ENCODE measurements around the gene PDAP1.
"Not testable (repeated sequence)": the region's sequence is repeated elsewhere in the genome, so short reads cannot be mapped to it uniquely, and the experiment has no call there.

PDAP1 gene, protein sequence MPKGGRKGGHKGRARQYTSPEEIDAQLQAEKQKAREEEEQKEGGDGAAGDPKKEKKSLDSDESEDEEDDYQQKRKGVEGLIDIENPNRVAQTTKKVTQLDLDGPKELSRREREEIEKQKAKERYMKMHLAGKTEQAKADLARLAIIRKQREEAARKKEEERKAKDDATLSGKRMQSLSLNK

DNA sequence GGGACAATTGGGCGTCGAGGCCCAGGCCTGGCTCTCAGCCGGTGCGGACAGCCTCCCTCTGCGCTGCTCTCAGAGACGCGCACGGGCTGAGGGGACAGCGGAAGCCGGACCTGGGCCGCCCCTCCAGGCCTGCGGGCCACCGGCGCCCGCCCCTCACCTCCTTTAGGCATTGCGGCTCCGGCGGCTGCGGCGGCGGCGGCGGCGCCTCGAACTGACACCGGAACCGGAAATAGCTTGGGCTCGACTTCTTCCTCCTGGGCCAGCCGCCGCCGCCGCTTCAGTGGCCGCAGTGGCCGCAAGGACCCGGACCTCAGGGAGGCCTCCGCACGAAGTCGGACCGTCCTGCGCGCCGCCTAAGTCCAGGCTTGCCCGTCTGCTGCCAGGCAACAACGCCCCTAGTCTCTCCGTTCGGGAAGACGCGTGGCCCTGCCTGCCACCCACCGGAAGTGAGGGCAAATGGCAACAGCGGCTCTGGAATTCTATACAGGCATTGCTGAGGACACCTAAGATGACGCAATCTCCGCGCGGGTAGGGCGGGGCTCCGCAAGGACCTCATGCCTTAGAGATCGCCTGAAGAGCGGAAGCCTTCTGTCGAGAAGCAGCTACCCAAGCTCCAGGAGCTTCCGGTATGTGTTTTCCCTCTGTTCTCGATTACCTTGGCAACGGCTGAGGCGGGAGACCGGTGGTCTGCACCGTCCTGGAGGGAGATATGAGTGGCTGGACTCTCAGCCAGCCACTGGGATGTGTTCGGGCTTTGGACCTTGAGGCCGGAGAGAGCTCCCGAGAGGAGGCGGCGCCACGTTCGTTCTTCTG lies at the start of gene PDAP1, which contains the start of gene BUD31:
TSS of gene PDAP1 (minus strand) at position 219 of the 813 bp plus-strand sequence. CDS start at position 170, 49 bp downstream.
TSS of gene BUD31 (plus strand) at position 591 of the 813 bp plus-strand sequence. CDS start 2,124 bp downstream, outside the sequence.
- peak; percentile 96 for DNase-seq (ENCODE audit: low spot score)

DNA sequence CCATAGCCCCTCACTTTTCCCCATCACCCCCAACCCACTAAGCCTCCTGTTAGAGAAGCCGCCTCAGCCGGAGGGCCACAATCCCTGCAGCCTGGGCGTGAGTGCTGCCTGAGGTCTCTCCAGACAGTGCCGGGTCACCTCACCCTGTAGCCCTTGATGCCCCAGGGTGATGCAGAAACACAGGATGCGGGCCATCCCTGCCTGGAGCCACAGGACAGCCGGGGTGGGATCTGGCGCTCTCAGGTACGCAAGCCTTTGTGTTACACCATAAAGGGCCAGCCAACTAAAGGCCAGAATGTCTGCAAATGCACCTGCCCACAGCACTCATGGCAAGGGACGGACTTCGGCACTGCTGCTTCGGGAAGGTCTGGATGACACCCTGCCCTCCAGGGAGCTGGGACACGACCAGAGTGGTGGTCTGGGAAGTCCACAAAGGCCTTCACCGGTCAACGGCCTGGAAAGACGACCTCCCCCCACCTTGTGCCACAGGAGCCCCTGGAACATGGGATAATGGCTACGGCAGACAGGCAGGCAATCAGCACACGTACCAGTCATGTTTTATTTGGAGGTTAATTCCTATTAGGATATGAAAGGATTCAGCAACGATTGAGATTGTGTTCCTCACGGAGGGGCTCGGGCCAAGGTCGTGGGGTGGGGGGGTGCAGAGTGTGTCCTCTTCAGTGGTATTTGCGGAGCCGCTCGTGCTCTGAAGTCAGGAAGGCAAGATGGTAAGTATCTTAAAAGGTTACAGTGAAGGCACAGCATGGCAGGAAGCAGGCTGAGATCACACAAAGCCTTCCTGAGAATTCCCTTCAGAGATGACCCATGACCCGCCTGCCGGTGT lies 49.5 kb upstream of the PDAP1 start:
- DNase-seq (ENCODE audit: low spot score), result peak; percentile 4

DNA sequence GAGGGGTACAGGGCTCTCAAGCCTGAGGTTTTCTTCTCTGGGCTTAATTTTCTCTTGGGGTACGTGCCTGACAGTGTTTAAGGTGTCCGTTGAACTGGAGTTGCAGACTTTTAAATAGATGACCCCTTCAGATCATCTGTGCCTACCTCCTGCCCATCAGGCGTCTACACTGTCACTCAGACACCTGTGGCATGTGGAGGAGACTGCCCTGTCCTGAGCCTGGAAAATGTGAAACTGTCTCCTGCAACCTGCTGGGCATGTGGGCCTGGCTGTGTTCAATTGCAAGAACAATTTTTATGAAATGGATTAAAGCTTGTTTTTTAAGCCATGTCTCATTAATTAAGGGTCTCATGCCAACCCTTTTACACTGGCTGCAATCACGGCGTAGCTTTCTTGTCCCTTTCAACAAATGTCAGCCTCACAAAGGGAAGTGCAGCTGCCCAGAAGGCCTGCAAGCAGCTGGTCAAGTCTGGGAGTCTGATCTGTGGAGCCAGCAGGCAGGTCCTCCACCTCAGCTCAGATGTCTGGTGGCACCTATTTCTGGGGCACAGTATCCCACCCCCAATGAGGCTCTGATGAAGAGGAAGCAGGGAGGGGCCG lies 48.8 kb upstream of the PDAP1 start:
- DNase-seq (ENCODE audit: low spot score), result peak; percentile 2

DNA sequence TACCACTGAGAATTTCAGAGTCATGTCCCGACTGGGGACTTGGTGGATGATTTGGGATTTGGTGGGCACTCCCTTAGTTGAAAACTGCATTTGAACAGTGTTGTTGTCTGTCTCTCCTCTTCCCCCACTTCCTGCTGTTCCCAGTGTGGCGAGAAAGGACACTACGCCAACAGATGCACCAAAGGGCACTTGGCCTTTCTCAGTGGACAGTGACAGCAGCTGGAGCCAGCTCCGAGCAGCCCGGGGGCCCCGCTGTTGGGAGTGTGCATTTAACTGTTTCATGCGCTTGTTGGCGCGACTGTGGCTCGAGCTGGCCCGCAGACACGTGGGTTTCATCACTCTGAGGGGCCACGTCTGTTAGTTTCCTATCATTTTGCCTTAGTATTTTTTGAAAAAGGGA lies 47.9 kb upstream of the PDAP1 start:
- DNase-seq (ENCODE audit: low spot score), result peak; percentile 4

DNA sequence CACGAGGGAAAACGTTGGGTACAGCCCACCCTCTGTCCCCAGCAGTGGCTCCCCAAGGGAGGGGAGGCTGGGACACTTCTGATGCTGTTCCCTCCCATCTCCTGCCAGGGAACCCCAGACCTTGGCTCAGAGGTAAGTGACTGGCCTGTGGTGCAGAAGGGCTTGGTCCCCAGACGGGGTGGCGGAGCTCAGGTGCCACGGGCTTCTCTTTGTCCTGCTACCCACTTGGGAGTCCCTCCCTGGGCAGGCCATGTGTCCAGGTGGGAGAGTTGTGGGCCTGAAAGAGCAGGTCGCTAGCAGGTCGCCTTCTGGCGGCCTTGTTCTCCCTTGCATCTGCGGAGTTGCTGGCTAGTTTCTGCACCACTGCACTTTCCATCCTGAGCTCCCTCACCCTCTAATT lies 47.5 kb upstream of the PDAP1 start:
- DNase-seq (ENCODE audit: low spot score), result peak; percentile 5

DNA sequence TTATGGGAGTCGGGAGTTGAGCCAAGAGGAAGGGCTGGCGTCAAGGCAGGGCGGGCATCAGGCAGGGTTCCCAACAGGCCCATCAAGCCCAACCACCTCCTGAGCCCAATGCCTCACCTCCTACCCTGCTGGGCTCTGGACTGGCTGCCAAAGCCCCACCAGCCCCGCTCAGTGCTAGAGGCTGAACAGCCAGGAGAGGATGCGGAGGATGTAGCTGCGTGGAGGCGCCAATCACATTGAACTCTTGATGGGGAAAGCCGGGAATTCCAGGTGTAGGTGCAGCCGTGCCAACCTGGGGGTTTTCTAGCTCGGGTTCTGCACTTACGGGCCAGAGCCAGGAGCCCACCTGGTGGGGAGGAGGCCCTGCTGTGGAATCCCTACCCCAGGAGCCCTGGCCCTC lies 44.7 kb upstream of the PDAP1 start:
- no peak for DNase-seq (ENCODE audit: low spot score)

DNA sequence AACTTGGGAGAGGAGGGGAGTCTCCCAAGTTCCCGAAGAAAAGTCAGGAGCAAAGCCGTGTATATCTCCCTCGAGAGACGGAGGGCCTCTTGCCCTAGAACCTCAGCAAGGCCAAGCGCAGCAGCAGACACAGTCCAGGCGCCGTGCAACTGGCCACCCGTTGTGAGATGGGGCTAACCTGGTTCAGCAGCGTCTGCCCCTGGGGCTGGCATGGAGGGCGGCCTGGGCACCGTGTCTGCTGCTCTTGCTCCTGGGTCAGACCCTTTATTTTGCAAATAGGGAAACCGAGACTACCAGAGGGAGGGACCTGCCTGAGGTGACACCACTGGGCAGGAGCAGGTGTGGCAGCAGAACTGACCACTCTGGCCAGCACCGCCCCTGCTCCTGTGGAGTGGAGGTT lies 44.1 kb upstream of the PDAP1 start:
- no peak for DNase-seq (ENCODE audit: low spot score)

DNA sequence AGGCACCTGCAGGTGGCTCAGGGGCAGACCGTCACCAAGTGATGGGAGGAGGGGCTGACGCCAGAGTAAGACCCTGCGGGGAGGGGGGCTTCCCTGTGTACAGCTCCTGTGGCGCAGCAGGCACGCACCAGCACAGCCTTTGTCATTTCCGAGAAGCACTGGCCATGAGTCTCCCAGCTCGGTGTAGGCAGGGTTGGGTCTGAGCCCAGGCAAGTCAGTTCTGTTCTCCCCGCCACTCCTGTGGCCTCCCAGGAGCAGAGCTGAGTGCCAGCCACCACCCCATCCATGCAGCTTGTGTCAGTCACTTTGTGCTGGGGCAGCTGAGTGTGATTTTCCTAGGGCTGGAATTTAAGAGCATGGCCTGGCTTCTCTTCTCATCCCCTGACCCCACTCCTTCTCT lies 43.5 kb upstream of the PDAP1 start:
- no peak for DNase-seq (ENCODE audit: low spot score)

DNA sequence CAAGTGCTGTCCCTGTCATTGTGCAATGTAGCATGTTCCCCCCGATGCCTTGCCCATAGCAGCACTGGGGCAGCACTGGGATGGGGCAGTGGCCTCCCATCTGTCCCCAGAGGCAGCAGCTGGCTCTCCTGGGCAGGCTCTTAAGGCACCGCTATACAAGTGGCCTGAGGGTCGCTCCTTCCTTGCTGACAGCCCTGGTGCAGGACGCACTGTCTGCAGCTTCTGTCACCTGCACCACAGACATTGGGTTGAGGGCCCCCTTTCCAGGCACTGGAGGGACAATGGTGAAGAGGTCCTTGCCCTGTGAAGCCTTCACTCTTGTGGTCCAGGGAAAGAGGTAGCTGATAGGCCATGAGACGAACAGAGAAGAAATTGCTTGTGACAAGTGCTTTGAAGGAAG lies 40.9 kb upstream of the PDAP1 start:
- no peak for DNase-seq (ENCODE audit: low spot score)

DNA sequence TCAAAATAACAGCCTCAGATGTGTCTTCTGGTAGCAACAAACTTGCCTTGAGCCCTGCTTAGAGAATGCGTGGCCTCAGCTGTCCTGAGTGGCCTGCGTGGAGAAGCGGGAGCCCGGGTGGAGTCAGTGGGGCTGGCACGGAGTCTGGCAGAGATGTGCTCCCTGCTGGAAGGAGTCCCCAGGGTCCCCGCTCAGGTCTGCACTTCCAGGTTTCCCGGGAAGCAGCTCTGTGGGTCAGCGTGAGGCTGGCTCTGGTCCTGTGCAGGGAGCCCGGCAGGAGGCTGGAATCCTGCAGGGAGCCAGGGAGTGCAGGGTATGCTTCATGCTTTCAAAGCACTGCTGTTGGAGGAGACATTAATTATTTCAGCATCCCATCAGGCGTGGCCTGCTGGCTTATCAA lies 40.5 kb upstream of the PDAP1 start:
- no peak for DNase-seq (ENCODE audit: low spot score)

DNA sequence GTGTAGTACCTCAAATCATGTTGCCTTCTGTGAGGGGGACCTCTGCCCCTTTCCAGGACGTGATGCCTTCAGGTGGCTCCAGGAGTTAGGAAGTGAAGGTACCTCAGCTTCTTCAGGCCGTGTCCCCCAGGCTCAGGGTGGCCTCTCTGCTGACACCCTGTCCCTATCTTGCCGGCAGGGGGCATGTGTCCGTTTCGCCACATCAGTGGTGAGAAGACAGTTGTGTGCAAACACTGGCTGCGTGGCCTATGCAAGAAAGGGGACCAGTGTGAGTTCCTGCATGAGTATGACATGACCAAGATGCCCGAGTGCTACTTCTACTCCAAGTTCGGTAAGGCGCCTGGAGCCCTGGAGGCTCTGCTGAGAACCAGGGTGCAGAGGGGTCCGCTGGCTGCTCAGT lies 39.5 kb upstream of the PDAP1 start:
- no peak for DNase-seq (ENCODE audit: low spot score)

DNA sequence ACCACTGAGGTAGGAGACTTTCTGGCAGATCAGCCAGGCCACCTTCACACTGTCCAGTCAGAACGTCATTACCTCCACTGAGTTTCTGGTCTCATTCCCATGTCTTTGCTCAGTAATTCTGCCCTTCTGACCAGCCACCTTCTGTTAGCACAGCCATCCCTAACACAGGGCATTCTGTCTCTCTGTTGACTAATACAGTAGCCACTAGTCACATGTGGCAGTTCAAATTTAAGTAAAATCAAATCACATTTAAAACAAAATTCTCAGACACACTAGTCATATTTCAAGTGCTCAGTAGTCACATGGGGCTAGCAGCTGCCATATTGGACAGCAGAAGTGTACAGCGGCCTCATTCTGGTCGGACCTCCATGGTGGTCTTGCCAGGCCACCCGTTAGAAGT lies 37.7 kb upstream of the PDAP1 start:
- DNase-seq (ENCODE audit: low spot score), result no peak

DNA sequence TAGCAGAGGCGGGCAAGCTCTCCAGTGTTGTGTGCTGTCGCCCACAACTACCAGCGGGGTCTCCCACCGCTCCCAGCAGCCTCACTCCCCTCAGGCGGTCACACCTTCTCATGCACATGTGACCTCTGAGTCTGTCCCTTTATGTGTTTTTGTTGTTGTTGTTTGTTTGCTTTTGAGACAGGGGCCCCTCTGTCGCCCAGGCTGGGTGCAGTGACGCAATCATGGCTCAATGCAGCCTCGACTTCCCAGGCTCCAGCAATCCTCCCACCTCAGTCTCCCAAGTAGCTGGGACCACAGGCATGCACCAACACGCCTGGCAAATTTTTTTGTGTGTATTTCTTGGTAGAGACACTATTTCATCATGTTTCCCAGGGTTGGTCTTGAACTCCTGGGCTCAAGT lies 31.8 kb upstream of the PDAP1 start:
- DNase-seq (ENCODE audit: low spot score), result no peak

DNA sequence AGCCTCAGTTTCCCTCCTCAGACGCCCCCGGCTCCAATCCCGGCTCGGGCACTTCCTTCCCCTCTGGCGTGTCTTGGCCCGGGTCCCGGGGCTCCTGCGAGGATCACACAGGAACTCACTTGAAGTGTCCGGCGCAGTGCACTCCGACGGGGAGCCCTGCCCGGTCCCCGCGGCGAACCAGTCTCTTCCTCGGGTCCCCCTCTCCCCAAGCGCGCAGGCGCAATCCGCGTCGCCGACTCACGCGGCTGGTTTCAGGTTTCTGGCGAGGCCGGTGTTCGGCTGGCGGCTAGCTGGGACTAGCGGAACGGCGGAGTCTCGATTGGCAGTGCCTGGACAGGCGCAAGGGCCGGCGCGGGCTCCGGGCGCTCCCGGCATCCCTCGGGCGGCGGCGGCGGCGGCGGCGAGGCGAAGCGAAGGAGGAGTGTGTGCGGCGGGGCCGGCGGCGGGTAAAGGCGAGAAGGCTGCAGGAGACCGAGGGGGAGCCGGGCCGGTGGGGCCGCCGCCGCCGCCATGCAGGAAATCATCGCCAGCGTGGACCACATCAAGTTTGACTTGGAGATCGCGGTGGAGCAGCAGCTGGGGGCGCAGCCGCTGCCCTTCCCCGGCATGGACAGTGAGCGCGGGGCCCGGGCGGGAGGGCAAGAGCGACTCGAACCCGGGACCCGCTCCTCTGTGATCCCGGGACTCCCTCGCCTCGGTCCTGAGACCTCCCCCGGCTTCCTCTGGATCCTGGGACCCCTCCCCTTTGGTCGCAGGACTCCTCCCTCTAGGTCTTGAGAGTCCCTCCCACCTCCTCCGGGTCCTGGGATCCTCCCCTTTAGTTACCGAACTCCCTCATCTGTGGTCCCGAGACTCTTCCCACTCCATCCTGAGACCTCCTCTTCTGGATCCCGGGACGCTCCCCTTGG lies 30.4 kb upstream of the PDAP1 start, which contains the start of the genes CPSF4 and PTCD1:
TSS of gene CPSF4 (plus strand) at position 371 of the 908 bp plus-strand sequence. CDS start at position 511, 140 bp downstream.
TSS of gene PTCD1 (minus strand) at position 226 of the 908 bp plus-strand sequence. CDS start 3,556 bp downstream, outside the sequence.
- DNase-seq (ENCODE audit: low spot score), result peak; percentile 100

DNA sequence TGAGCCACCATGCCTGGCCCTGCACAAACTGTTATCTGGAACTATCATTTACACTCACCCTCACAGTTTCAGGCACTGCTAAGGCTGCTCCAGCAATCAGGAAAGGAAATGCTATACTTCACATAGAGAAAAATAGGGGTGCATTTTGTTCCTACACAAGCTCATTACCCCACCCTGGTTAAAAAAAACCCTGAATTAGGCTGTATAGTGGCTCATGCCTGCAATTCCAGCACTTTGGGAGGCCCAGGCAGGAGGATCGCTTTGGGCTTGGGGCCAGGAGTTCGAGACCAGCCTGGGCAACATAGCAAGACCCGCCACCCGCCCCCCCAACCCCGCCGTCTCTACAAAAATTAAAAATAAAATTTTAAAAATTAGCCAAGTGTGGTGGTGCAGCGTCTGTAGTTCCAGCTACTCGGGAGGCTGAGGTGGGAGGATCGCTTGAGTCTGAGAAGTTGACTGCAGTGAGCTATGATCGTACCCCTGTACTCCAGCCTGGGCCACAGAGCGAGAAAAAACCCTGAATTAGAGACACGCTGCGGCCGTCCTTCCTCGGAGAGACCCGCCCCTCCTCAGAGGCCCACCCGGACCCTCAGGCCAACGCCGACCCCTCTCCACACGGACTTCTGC lies 29.7 kb upstream of the PDAP1 start:
- DNase-seq (ENCODE audit: low spot score), result no peak

DNA sequence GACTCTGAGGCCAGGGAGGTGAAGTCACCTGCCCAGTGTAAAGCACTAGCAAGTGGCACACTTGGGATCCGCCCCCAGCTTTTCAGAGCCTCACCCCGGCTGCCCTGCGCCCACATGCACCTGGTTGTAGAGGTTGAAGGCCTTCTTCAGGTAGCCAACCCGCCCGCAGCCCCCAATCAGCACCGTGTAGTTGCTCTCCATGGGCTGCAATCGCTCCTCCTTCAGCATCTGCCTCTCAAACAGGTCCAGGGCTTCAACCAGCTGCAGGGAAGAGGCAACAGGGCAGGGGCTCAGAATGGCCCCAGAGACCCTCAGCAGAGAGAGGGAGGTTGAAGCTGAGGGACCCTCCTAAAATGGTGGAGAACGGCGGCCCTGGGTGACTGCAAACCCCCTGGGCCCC lies 24.8 kb upstream of the PDAP1 start:
- DNase-seq (ENCODE audit: low spot score), result no peak

DNA sequence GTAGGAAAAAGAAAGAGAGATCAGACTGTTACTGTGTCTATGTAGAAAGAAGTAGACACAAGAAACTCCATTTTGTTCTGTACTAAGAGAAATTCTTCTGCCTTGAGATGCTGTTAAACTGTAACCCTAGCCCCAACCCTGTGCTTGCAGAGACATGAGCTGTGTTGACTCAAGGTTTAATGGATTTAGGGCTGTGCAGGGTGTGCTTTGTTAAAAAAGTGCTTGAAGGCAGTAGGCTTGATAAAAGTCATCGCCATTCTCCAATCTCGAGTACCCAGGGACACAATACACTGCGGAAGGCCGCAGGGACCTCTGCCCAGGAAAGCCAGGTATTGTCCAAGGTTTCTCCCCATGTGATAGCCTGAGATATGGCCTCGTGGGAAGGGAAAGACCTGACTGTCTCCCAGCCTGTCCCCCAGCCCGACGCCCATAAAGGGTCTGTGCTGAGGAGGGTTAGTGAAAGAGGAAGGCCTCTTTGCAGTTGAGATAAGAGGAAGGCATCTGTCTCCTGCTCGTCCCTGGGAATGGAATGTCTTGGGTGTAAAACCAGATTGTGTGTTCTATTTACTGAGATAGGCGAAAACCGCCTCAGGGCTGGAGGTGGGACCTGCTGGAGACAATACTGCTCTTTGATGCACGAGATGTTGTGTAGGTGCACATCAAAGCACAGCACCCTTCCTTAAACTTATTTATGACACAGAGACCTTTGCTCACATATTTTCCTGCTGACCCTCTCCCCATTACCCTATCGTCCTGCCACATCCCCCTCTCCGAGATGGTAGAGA lies 23.6 kb upstream of the PDAP1 start:
- not testable (repeated sequence) for DNase-seq (ENCODE audit: low spot score)

DNA sequence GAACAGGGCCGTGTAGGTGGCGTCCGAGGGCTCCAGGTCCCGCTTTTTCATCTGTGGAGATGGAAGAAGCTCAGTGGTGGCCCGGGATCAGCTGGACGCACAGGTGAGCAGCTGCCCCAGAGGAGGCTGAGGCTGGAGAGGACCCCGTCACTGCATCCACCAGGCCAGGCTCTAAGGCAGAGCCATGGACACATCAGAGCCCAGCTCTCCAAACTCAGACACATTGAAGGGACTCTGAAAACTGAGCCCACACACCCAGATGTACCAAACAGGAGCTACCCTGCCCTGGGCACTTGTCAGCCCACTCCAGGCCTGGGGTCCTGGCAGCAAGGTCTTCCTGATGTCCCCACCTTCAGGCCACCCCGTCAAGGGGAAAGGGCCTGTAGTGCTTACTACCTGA lies 21.4 kb upstream of the PDAP1 start:
- DNase-seq (ENCODE audit: low spot score), result no peak

DNA sequence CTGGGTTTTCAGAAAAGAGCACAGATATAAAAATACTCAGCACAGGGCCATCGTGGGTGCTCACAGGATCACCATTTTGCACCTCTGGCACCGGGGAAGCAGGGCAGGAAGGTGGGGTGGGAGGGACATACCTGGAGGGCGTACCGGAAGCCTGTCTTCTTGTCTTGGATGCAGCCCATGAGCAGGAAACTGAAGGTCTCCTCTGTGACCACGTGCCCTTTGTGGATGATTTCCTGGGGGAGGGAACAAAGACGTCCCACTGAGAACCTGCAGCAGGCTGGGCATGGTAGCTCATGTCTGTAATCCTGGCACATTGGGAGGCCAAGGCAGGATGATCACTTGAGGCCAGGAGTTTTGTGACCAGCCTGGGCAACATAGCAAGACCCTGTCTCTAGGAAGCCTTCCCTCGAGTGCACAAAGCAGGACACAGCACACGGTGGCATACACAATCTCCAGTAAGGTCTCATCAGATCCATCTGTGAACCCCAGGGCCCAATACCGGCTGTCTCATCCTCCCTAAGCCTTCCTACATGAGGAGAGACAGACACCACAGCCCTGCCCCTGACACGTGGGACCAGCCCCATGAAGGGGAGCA lies 20.7 kb upstream of the PDAP1 start:
- DNase-seq (ENCODE audit: low spot score), result no peak

Data from AG20443 (cell line).